AG09319 (cell line): ENCODE measurements around the gene SLC25A3.

ENCODE experiments used
- DNase-seq: peaks from one replicate; pipeline ENCODE4 v3.0.0-alpha.2; 2010; ENCODE audit warnings: low read depth; ENCODE audit errors: extremely low read depth
- CTCF ChIP-seq: IDR thresholded peaks from 2 replicates; pipeline ENCODE4 v1.5.1; 2011; ENCODE audit warnings: low read depth, mild to moderate bottlenecking, inconsistent platforms, low read length, moderate library complexity

SLC25A3 gene

GRCh38 chr12:98580695-98581094 is 12.8 kb upstream of the SLC25A3 start:
- no peak for TF ChIP-seq CTCF
- DNase-seq = no peak

GRCh38 chr12:98581101-98581500 is 12.4 kb upstream of the SLC25A3 start:
- no peak for TF ChIP-seq CTCF
- DNase-seq = no peak

GRCh38 chr12:98582093-98582492 is 11.4 kb upstream of the SLC25A3 start:
- DNase-seq = no peak
- TF ChIP-seq CTCF = no peak

- no peak for TF ChIP-seq CTCF
- DNase-seq = no peak
Measured at GRCh38 chr12:98587084-98587483, 6.4 kb upstream of the SLC25A3 start.

- no peak for DNase-seq
Measured at GRCh38 chr12:98591209-98591608, 2.3 kb upstream of the SLC25A3 start.

GRCh38 chr12:98592825-98593322 is 612 bp upstream of the SLC25A3 start:
- no peak for DNase-seq
- TF ChIP-seq CTCF = no peak

More at GRCh38 chr12:98591209-98591608, 2.3 kb upstream of the SLC25A3 start:
- TF ChIP-seq CTCF = no peak

- no peak for TF ChIP-seq CTCF
- no peak for DNase-seq
Measured at GRCh38 chr12:98594050-98594835, 757 bp downstream of the SLC25A3 start.
